ENCODE data around the gene SRGAP1.
"Not testable (repeated sequence)": the region's sequence is repeated elsewhere in the genome, so short reads cannot be mapped to it uniquely, and the experiment has no call there.

SRGAP1 gene

GRCh38 chr12:64058541-64059265 is 214.2 kb downstream of the SRGAP1 start:
- DNase-seq: no peak

GRCh38 chr12:64059685-64060084 is 215.2 kb downstream of the SRGAP1 start:
- no peak for DNase-seq

- DNase-seq: no peak
These were observed 217.4 kb downstream of the SRGAP1 start for GRCh38 chr12:64061868-64062375.

GRCh38 chr12:64063121-64063520 is 218.6 kb downstream of the SRGAP1 start:
- no peak for DNase-seq

GRCh38 chr12:64064240-64064639 is 219.7 kb downstream of the SRGAP1 start:
- no peak for DNase-seq

GRCh38 chr12:64064706-64065105 is 220.2 kb downstream of the SRGAP1 start:
- DNase-seq: no peak

GRCh38 chr12:64065881-64066451 is 221.5 kb downstream of the SRGAP1 start:
- no peak for DNase-seq

- DNase-seq: no peak
These were observed 222.3 kb downstream of the SRGAP1 start for GRCh38 chr12:64066776-64067175.

GRCh38 chr12:64070454-64070853 is 226.0 kb downstream of the SRGAP1 start:
- no peak for DNase-seq

- no peak for DNase-seq
These were observed 228.5 kb downstream of the SRGAP1 start for GRCh38 chr12:64072916-64073575.

- not testable (repeated sequence) for DNase-seq
These were observed 232.1 kb downstream of the SRGAP1 start for GRCh38 chr12:64076565-64076964.

- no peak for DNase-seq
These were observed 233.4 kb downstream of the SRGAP1 start for GRCh38 chr12:64077922-64078321.

- DNase-seq: no peak
These were observed 236.0 kb downstream of the SRGAP1 start for GRCh38 chr12:64080319-64081007.

GRCh38 chr12:64081008-64081404 is 236.5 kb downstream of the SRGAP1 start:
- no peak for DNase-seq

GRCh38 chr12:64082116-64082515 is 237.6 kb downstream of the SRGAP1 start:
- no peak for DNase-seq

GRCh38 chr12:64082866-64083268 is 238.4 kb downstream of the SRGAP1 start:
- DNase-seq: no peak

GRCh38 chr12:64083285-64084210 is 239.0 kb downstream of the SRGAP1 start:
- no peak for DNase-seq

GRCh38 chr12:64085154-64085553 is 240.7 kb downstream of the SRGAP1 start:
- DNase-seq: no peak

GRCh38 chr12:64085996-64086395 is 241.5 kb downstream of the SRGAP1 start:
- DNase-seq: no peak

- DNase-seq: no peak
These were observed 242.4 kb downstream of the SRGAP1 start for GRCh38 chr12:64086946-64087345.

GRCh38 chr12:64087761-64088160 is 243.3 kb downstream of the SRGAP1 start:
- DNase-seq: no peak

Data from T1000 (cell line).